ENCODE results near the gene BANF2. TPM values are rescaled to one million over a fixed set of nuclear protein-coding genes. Genes with fewer than 3 reads are reported as not detected.

BANF2 gene
- total RNA-seq, 1 experiment from 2014 or later = not detected

Other genes starting within 250 kb of the BANF2 start
- 3.9 and 4.1 TPM in 2 replicates for gene BFSP1, start 168.6 kb upstream of the BANF2 start, total RNA-seq (2014; rRNA removed; shearing (Covaris generic))
- 187 and 232 TPM in 2 replicates for gene DSTN, start 129.9 kb upstream of the BANF2 start, total RNA-seq (2014; rRNA removed; shearing (Covaris generic))
- 55.8 and 59.9 TPM in 2 replicates for gene RRBP1, start 17.7 kb upstream of the BANF2 start, total RNA-seq (2014; rRNA removed; shearing (Covaris generic))

All from NCI-H460 (cell line).